SU-DHL-6 (cell line): Measurements from ENCODE around the gene SF3B5.

ENCODE experiments used
- CTCF ChIP-seq: fragments of 200-600 bp; sonication (generic); IDR thresholded peaks from one replicate; pipeline ENCODE4 v1.5.1; 2017; ENCODE audit warnings: antibody characterized with exemption, mild to moderate bottlenecking, low read length, moderate library complexity; ENCODE audit not compliant: insufficient read depth, poor library complexity, severe bottlenecking
- EZH2phosphoT487 ChIP-seq: fragments of 200-600 bp; sonication (generic), shearing (Covaris generic); conservative IDR thresholded peaks from 2 replicates; pipeline ENCODE4 v1.6.1; 2018; ENCODE audit warnings: mild to moderate bottlenecking, antibody characterized with exemption, low read length, moderate library complexity, mixed read lengths

- TF ChIP-seq CTCF (no peak), EZH2phosphoT487 (no peak)
Measured at GRCh38 chr6:144055121-144055931, 40.0 kb downstream of the SF3B5 start.
